Epidermal melanocyte (primary cell): ENCODE data around the gene CYP1B1.

ENCODE experiments used
- DNase-seq: peaks from one replicate; pipeline ENCODE4 v3.0.0; 2011; ENCODE audit warnings: low spot score; ENCODE audit not compliant: insufficient read length

Gene CYP1B1

GRCh38 chr2:38076710-38077430 is 919 bp upstream of the CYP1B1 start:
- peak; percentile 63 for DNase-seq

DNA sequence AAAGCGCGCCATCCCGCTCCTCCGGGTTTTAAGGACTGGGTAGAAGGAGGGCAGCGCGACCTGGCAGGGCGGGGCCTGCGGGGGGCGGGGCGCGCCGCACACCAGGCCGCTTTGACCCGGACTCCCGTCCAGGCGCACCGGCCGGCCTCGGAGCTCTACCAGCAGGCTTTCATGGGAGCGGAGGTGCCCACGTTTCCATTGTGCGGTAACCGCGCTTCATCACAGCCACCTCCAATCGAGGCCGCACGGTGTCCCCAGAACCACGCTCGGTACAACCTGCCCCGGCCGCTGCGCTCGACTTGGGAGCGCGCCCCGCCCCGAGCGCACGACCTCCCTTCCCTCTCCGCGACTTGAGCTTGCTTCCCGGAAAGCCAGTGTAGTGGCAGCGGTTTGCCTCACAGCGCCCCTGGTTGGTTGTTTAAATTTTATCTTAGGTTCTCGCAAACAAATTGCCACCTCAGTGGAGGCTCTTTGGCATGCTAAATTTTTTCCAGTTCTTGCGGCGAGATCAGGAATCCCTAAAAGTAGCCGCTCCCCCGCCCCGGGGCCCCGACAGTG is 280 bp upstream of the CYP1B1 start:
- peak; percentile 52 for DNase-seq

DNA sequence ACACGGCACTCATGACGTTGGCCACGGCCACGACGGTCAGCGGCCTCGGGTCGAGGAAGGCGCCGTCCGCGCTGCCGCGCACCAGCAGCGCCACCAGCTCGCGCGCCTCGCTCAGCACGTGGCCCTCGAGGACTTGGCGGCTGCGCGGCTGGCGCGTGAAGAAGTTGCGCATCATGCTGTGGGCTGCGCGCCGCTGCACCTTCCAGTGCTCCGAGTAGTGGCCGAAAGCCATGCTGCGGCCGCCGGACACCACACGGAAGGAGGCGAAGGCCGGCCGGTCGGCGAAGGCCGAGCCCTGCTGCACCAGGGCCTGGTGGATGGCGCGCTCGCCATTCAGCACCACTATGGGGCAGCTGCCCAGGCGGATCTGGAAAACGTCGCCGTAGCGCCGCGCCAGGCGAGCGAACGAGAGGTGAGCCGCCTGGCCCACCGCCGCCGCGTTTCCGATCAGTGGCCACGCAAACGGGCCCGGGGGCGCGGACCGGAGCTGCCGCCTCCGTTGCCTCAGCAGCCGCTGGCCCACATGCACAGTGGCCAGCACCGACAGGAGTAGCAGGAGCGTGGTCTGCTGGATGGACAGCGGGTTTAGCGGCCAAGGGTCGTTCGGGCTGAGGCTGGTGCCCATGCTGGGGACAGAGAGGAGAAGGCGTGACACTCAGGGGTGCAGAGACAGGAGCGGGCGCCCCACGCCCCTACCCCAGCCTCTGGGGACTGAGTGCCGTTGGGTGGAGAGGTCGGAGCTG is 1.0 kb downstream of the CYP1B1 start:
- no peak for DNase-seq

DNA sequence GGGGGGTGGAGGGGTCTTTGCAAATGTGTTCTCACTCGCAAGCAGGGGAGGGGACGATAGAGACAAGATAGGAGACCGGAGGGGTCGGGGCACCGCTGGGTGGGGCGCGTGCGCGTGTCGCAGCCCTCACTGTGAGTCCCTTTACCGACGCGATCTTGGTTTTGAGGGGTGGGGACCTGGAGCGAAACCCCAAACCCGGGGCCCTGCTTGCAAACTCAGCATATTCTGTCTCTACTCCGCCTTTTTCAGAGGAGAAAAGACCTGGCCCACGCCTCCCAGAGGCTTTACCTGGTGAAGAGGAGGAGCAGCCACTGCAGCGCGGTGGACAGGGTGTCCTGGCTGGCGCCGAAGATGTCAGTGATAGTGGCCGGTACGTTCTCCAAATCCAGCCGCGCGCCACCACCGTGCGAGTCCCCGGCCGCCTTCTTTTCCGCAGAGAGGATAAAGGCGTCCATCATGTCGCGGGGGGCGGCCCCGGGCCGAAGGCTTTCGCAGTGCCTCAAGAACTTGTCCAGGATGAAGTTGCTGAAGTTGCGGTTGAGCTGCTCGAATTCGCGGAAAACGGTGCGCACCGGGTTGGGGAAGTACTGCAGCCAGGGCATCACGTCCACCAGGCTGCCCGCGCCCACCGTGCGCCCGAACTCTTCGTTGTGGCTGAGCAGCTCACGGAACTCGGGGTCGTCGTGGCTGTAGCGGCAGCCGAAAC is 1.7 kb downstream of the CYP1B1 start:
- no peak for DNase-seq

GRCh38 chr2:38073211-38074057 is 2.5 kb downstream of the CYP1B1 start:
- no peak for DNase-seq

DNA sequence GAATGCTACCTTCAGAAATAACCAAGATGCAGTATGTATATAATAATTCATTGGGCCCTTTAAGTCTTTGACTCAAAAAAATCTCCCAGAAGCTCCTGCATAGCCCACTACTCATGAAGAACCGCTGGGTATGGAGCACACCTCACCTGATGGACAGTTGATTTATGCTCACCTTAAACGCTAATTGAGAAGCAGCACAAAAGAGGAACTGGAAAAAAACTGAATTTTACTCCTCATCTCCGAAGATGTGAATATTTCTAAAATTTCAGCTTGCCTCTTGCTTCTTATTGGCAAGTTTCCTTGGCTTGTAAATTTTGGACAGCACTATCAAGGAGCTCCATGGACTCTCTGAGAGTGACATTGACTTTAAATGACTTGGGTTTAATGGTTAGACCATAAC is 5.5 kb downstream of the CYP1B1 start:
- DNase-seq: no peak

- no peak for DNase-seq
Observed at GRCh38 chr2:38068234-38068633, 7.7 kb downstream of the CYP1B1 start.

GRCh38 chr2:38066421-38067115 is 9.4 kb downstream of the CYP1B1 start:
- DNase-seq: no peak

GRCh38 chr2:38065502-38066135 is 10.3 kb downstream of the CYP1B1 start:
- no peak for DNase-seq

DNA sequence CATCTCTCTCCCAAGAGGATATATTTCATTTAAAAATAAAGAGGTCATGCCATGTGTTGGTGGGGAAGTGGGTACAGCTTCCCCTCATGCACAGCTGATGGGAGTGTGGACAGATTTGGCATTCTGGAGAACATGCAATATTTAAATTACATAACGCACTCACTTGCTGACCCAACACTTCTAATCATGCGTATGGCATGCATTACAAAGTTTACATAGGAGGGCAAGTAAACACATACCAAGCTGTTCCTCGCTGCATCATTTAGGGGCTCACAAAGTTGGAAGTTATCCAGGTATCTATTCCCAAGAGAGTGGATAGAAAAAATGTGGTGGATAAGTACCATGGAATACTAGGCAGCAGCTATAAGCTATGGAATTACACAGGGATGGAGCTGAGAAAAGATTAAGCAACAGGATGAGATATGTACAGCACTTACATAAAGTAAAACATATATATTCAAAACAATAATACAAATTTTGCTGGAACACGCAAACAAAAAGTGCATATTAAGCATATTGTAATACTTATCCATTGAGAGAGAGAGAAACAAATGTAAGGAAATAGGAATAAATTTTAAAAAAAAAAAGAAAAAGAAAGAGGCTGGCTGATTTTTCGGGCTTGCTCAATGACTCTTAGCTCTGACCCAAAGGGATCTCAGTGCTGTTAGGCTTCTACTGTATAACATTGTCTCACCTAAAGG is 11.0 kb downstream of the CYP1B1 start:
- DNase-seq: no peak

DNA sequence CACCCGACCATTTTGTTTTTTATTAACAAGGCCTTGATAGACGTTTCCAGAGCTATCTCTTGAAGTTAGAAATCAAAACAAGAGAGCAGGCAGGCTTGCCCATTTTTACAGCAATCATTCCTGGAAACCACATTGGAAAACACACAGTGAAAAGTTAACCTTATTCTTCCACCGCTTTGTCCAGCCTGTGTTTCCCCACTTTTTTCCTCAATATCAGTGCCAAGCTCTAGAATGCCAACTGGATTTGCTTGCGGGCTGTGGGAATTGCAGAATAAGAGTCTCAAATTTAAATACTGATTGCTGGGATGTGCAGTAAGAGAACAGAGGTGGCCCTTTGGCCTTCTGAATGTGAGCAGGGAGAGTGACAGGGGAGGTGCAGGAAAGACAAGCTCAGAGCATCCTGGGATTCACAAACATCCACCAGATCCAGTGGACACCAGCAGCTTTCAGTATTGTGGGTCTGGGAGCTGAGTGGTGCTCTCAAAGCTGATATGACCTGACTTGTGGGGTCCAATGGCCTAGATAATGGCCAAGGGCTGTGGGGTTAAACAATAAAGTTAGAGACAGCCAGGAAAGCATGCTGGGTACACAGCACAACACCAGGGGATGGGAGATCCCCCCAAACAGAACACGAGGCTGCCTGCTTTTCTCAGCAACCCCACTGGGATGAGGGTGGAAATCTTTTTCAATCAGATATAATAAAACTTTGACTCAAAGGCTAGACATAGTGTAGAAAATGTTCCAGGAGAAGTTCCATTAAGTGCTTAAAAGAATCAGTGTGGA is 15.5 kb downstream of the CYP1B1 start:
- no peak for DNase-seq

DNA sequence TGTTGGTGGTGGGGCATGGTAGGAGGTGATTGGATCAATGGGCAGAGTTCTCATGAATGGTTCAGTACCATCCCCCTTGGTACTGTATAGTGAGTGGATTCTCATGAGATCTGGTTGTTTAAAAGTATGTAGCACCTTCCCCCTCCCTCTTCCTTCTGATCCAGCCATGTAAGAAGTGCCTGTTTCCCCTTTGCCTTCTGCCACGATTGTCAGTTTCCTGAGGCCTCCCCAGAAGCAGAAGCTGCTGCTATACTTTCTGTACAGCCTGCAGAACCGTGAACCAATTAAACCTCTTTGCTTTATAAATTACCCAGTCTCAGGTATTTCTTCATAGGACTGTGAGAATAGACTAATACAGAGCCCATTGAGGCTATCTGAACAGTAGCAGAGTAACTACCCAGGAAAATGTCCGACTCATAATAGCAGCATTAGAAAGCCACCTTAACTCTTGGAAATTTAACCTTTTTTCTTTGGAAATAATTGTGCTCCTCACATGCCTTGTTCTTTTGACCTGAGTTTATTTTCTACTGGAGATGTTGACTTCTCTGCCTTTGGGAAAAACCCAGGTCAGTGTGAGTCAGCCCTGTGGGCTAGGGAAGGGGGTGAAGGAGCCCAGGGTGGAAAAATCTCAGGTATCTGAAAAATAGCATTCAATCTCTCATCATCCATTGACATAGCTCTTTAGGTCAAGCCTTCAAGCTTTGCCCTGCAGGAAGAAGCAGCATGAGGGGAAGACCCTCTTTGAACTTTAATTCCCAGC is 18.1 kb downstream of the CYP1B1 start:
- no peak for DNase-seq

DNA sequence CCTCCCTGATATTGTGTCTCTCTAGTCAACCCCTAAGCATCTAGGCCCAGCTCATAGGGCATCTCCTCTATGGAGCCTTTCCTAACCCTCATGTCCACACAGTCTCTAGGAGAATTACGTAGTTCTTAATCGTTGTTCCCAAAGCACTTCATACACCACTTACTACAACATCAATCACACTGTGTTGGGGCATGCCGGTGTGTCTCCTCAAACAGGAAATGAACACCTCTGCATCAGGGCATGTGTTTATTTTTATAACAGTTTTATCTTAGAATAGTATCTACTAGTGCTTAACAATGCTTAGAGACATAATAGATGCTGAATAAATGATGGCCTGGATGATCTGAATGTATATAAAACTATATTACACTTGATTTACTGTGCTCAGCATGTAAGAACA is 19.7 kb downstream of the CYP1B1 start:
- DNase-seq: no peak

GRCh38 chr2:38045811-38046210 is 30.1 kb downstream of the CYP1B1 start:
- DNase-seq: no peak

DNA sequence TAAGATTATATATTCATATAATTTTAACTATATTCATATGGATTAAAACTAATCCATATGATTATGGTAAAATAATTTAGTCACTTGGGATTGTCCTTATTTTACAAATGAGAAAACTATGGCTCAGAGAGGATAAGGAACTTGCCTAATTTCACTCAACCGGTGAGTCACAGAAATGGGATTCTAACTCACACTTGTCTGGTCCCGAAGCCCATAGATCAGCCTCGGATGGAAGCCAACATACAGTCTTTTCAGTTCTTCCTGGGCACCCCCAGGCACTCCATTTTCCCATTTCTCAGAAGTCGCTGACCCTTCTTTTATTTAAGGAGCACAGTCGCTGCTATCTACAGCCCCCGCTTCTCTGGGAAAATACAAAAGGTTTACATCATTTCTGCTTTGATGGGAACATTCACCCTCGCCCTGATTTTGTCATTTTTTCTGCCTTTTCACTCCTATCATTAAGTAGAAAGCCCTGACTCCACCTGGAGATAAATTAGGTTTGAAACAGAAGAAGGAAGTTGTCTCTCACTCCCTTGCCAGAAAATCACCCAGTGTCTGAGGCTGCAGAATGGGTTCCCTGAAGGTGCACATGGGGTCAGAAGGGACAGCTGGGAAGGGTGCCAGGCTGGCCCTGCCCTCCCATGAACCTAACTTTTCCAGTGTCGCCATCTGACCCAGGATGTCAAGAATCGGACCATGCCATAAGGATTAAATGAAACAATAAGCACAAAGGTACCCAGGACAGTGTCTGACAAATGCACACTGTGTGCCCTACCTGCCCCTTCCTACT is 36.6 kb downstream of the CYP1B1 start:
- DNase-seq: no peak

DNA sequence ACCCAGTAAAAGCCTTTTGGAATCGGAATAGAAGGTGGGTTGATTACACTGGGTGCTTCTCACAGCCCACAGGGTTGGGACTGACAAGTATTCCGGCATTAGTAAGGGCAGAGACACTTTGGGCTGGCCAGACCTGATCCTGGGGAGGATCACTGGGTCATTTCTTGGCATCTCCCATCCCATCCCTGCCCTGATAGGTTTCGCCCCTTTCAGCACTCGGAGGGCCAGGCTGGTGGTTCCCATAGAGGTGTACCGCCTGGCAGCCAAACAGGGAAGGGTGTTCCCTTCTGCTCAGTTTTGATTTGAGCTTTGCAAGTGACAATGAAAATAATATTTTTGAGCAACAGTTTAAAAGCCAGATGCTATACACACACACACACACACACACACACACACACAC is 37.3 kb downstream of the CYP1B1 start:
- no peak for DNase-seq
